Measurements from ENCODE around the gene HTT. TPM values are rescaled to one million over a fixed set of nuclear protein-coding genes. Genes with fewer than 3 reads are reported as not detected.

The HTT gene
- total RNA-seq, 3 donors from 2014 or later (not counting 1 experiment from before 2014, with no cell fraction given): 132 to 175 (median 165) TPM

DNA sequence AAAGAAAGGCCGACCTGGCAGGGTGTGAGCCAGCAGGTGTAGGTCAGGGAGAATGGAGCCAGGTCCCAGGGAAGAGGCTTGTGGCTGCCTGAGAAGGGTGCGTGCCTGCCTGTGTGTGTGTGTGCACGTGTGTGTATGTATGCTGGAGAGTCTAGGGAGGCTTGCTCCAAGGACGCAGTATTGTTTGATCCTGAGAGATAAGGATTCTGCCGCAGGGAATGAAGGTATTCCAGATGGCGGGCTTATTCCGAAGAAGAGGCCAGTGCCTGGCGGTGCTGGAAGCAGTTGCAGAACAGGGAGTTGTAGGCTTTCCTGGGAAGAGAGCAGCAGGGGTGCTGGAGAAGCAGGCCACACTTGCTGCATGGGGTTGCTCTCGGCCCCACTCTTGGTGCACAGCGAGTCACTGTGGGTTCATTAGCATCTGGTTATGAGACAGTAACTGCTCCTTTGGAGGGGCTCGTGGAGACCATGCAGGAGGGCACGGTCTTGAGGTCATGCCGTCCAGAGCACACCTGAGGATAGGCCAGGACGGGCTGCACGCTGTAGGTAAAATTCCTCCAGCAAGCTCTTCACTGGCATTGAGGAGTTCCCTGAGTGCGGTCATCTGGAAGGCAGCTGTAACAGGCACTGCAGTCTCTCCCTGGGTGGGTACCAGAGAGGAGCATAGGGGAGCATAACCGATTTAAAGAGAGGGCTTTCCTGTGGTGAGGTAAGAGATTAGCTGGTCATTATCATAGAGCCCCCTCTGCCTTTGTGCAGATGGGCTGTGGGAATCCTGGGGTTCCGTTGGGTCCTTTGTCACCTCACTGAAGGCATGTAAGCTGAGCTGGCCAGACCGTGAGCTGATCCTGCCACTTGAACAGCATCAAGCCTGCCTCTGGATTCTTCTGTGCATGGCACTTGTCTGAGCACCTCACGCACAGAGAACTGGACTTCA lies 144.6 kb downstream of the HTT start:
- Mint-ChIP-seq H3K27ac (peak overlapping the region in 1 of 2 donors; percentile 70), H3K9me3 (no peaks in the 10 kb centered on the region), H3K36me3 (peaks cover 12% of the 10 kb centered on the region), H3K27me3 (ENCODE audit: low read depth in 2 of 2) (no peaks in the 10 kb centered on the region), H3K4me1 (peaks cover 37 to 45% of the 10 kb centered on the region in 2 donors), H3K4me3 (no peak overlapping the region)
- DNase-seq (no peak), ATAC-seq (no peak)
- Histone ChIP-seq H3K36me3 (ENCODE audit: control insufficient read depth, insufficient read depth, low read length) (peaks cover 89% of the 10 kb centered on the region), H3K9me3 (ENCODE audit: control insufficient read depth, insufficient read depth, low read length) (no peaks in the 10 kb centered on the region), H3K27me3 (ENCODE audit: control insufficient read depth, insufficient read depth, low read length) (no peaks in the 10 kb centered on the region), H3K4me1 (ENCODE audit: control insufficient read depth, insufficient read depth, low read length) (peaks cover 20% of the 10 kb centered on the region), H3K27ac (ENCODE audit: low read length) (no peak overlapping the region), H3K4me3 (ENCODE audit: low read length) (no peak overlapping the region)
- intact Hi-C loops (cut with micrococcal nuclease): no loop called here
- 96% methylated on average over 20 of the region's 20 CpGs for WGBS (ENCODE audit: insufficient coverage)
- TF ChIP-seq, protein P1, sequence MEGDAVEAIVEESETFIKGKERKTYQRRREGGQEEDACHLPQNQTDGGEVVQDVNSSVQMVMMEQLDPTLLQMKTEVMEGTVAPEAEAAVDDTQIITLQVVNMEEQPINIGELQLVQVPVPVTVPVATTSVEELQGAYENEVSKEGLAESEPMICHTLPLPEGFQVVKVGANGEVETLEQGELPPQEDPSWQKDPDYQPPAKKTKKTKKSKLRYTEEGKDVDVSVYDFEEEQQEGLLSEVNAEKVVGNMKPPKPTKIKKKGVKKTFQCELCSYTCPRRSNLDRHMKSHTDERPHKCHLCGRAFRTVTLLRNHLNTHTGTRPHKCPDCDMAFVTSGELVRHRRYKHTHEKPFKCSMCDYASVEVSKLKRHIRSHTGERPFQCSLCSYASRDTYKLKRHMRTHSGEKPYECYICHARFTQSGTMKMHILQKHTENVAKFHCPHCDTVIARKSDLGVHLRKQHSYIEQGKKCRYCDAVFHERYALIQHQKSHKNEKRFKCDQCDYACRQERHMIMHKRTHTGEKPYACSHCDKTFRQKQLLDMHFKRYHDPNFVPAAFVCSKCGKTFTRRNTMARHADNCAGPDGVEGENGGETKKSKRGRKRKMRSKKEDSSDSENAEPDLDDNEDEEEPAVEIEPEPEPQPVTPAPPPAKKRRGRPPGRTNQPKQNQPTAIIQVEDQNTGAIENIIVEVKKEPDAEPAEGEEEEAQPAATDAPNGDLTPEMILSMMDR (IDR thresholded peaks at IDR 0.05): no peak

DNA sequence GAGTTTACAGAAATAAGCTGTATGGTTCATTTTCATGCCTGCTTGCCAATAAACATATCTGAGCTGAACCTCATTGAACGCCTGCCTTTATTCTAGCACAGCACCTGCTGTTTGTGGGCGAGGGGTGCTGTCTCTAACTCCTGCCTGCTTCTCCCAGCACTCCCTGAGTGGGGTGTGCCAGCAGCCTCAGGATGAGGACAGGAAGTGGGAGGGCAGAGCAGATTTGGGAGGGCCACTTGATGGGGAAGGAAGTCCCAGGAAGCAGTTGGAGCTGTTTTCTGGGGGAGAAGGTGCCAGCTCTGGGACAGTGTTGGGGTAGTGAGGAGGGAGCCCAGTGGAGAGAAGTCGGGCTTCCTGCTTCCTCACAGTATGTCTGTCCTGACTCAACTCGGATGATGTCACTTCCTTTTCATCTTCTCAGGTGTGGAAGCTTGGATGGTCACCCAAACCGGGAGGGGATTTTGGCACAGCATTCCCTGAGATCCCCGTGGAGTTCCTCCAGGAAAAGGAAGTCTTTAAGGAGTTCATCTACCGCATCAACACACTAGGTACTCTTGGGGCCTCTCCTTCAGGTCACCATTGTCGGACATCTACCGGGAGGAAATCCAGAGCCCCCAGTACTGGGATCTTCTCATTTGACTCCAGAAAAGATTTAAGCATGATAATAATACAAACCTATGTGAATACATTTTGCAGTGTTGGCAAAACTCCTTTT lies 145.4 kb downstream of the HTT start:
- no peaks in the 10 kb centered on the region for H3K9me3 Mint-ChIP-seq
- H3K27ac Mint-ChIP-seq: peak overlapping the region in 1 of 2 donors; percentile 70

DNA sequence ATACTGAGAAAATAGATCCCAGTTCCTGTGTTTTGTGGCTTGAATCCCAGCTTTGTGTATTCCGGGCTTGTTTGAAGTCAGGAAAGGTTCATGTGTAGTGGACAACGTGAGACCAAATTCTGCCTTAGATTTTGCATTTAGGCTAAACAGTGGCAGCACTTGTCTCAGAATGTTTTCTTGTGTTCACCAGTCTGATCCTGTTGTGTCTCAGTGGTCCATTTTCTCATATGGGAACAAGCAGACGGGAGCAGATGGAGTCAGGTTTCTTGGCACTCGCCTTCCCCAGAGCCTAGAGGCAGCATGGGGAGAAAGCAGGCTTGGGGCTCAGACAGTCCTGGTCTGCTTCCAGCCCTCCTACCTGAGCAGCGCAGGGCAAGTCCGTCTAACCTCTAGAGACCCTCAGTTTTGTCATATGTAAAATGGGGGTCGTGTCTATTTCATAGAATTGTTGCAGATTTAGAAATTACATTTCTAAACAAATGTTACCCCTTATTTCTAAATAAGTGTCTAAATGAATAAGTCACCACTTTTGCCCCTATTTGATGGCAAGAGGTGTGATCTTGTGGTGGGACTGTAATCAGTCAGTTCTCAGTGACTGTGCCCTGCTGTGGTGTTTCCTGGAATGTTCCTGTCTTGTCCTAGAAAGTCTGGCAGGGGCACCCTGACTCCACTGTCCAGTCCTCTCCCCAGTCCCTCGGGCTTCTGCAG lies 146.1 kb downstream of the HTT start:
- DNase-seq (no peak), ATAC-seq (peak; percentile 49 to 63 (median 52))
- intact Hi-C loops (cut with micrococcal nuclease): no loop called here
- Histone ChIP-seq H3K9me3 (ENCODE audit: control insufficient read depth, insufficient read depth, low read length) (no peaks in the 10 kb centered on the region), H3K27me3 (ENCODE audit: control insufficient read depth, insufficient read depth, low read length) (no peaks in the 10 kb centered on the region), H3K4me1 (ENCODE audit: control insufficient read depth, insufficient read depth, low read length) (peaks cover 30% of the 10 kb centered on the region), H3K4me3 (ENCODE audit: low read length) (no peak overlapping the region), H3K27ac (ENCODE audit: low read length) (no peak overlapping the region), H3K36me3 (ENCODE audit: control insufficient read depth, insufficient read depth, low read length) (peaks cover 87% of the 10 kb centered on the region)
- H3K27me3 Mint-ChIP-seq (ENCODE audit: low read depth in 2 of 2): no peaks in the 10 kb centered on the region
- peaks cover 6% of the 10 kb centered on the region for H3K36me3 Mint-ChIP-seq
- H3K27ac Mint-ChIP-seq: peak overlapping the region; percentile 27 to 70
- H3K4me1 Mint-ChIP-seq: peaks cover 37 to 52% of the 10 kb centered on the region in 2 donors
- peak overlapping the region; percentile 5 for H3K4me3 Mint-ChIP-seq
- WGBS (ENCODE audit: insufficient coverage): 81% methylated on average over 7 of the region's 8 CpGs
- TF ChIP-seq, protein P1 (IDR thresholded peaks at IDR 0.05): no peak
- H3K9me3 Mint-ChIP-seq: no peaks in the 10 kb centered on the region

More for the DNA sequence above, 145.4 kb downstream of the HTT start:
- H3K4me3 Mint-ChIP-seq: no peak overlapping the region
- DNase-seq: no peak
- intact Hi-C loops (cut with micrococcal nuclease): no loop called here
- peaks cover 37 to 51% of the 10 kb centered on the region in 2 donors for H3K4me1 Mint-ChIP-seq
- Histone ChIP-seq H3K4me1 (ENCODE audit: control insufficient read depth, insufficient read depth, low read length) (peaks cover 23% of the 10 kb centered on the region), H3K9me3 (ENCODE audit: control insufficient read depth, insufficient read depth, low read length) (no peaks in the 10 kb centered on the region), H3K27me3 (ENCODE audit: control insufficient read depth, insufficient read depth, low read length) (no peaks in the 10 kb centered on the region), H3K36me3 (ENCODE audit: control insufficient read depth, insufficient read depth, low read length) (peaks cover 87% of the 10 kb centered on the region), H3K4me3 (ENCODE audit: low read length) (no peak overlapping the region), H3K27ac (ENCODE audit: low read length) (no peak overlapping the region)
- 88% methylated on average over 9 of the region's 9 CpGs for WGBS (ENCODE audit: insufficient coverage)
- ATAC-seq: no peak
- H3K27me3 Mint-ChIP-seq (ENCODE audit: low read depth in 2 of 2): no peaks in the 10 kb centered on the region
- H3K36me3 Mint-ChIP-seq: peaks cover 7% of the 10 kb centered on the region
- TF ChIP-seq, protein P1 (IDR thresholded peaks at IDR 0.05): no peak
